Tibial artery (tissue), 4 donors: Measurements from ENCODE around the gene CLEC17A.
"Not testable (repeated sequence)": the region's sequence is repeated elsewhere in the genome, so short reads cannot be mapped to it uniquely, and the experiment has no call there.

Experiments
- DNase-seq, 2 donors: peaks; one replicate each; pipeline ENCODE4 v3.0.0-alpha.2; 2019
- H3K27ac ChIP-seq, 2 donors: fragments of 200-600 bp; sonication (generic) in 1 of 2; 1 replicate in 1 of 2; 2 replicates in 1 of 2; pipeline ENCODE4 v1.5.1; 2018 to 2019; ENCODE audit warnings: mild to moderate bottlenecking in 1 of 2
- H3K27me3 ChIP-seq, 2 donors: fragments of 200-600 bp; sonication (generic) in 1 of 2; one replicate each; pipeline versions ENCODE4 v1.5.1 to v1.6.0; 2016 to 2019
- H3K36me3 ChIP-seq, 3 donors: fragments of 200-600 bp; sonication (generic) in 2 of 3; one replicate each; pipeline ENCODE4 v1.5.1; 2016 to 2019; ENCODE audit warnings: mild to moderate bottlenecking in 2 of 3
- H3K4me1 ChIP-seq, 4 donors: fragments of 200-600 bp; sonication (generic) in 2 of 4; 1 replicate in 3 of 4; 2 replicates in 1 of 4; pipeline ENCODE4 v1.5.1; 2016 to 2019
- H3K4me3 ChIP-seq, 2 donors: fragments of 200-600 bp; sonication (generic) in 1 of 2; 1 replicate in 1 of 2; 2 replicates in 1 of 2; pipeline ENCODE4 v1.5.1; 2018 to 2019; ENCODE audit warnings: mild to moderate bottlenecking in 2 of 2
- H3K9me3 ChIP-seq, 3 donors: fragments of 200-600 bp; sonication (generic) in 1 of 3; one replicate each; pipeline ENCODE4 v1.5.1; 2016 to 2019
- CTCF ChIP-seq, 2 experiments: fragments of 200-600 bp in 1 of 2; fragments of 450-650 bp in 1 of 2; IDR thresholded peaks; one replicate each; pipeline ENCODE4 v1.5.1; 2017 to 2019; ENCODE audit warnings: antibody characterized with exemption in 2 of 2, mild to moderate bottlenecking in 1 of 2, moderate library complexity in 1 of 2
- intact Hi-C: fragments of 100-400 bp; cut with DNase I; formaldehyde crosslinking; loops from one replicate; pipeline ENCODE4 v1.15.0; 2023; ENCODE audit warnings: low total_unique reads

Gene CLEC17A

GRCh38 chr19:14595558-14595957, 12.7 kb downstream of the CLEC17A start:
- TF ChIP-seq CTCF (IDR thresholded peaks at IDR 0.05): no peak
- Histone ChIP-seq H3K4me3 (no peak overlapping the region), H3K36me3 (no peaks in the 10 kb centered on the region), H3K9me3 (no peaks in the 10 kb centered on the region), H3K4me1 (no peaks in the 10 kb centered on the region), H3K27me3 (peaks cover 0 to 11% of the 10 kb centered on the region in 2 donors), H3K27ac (no peak overlapping the region)
- intact Hi-C loops: no loop called here
- DNase-seq: no peak

GRCh38 chr19:14599548-14600147, 16.8 kb downstream of the CLEC17A start:
- H3K4me3 ChIP-seq: no peak overlapping the region
- no peaks in the 10 kb centered on the region for H3K36me3 ChIP-seq
- no peak for DNase-seq
- peaks cover 0 to 4% (median 0%) of the 10 kb centered on the region in 3 donors for H3K9me3 ChIP-seq
- H3K4me1 ChIP-seq: no peaks in the 10 kb centered on the region
- no peak for TF ChIP-seq CTCF (IDR thresholded peaks at IDR 0.05)
- no peak overlapping the region for H3K27ac ChIP-seq
- intact Hi-C loops: no loop called here
- peaks cover 0 to 6% of the 10 kb centered on the region in 2 donors for H3K27me3 ChIP-seq

- intact Hi-C loops: no loop called here
- no peak overlapping the region for H3K4me3 ChIP-seq
- no peak for TF ChIP-seq CTCF (IDR thresholded peaks at IDR 0.05)
- peaks cover 0 to 4% (median 0%) of the 10 kb centered on the region in 3 donors for H3K9me3 ChIP-seq
- H3K27ac ChIP-seq: no peak overlapping the region
- no peak for DNase-seq
- H3K36me3 ChIP-seq: no peaks in the 10 kb centered on the region
- peaks cover 0 to 3% of the 10 kb centered on the region in 2 donors for H3K27me3 ChIP-seq
- no peaks in the 10 kb centered on the region for H3K4me1 ChIP-seq
Measured at GRCh38 chr19:14603990-14604387, 21.1 kb downstream of the CLEC17A start.

GRCh38 chr19:14606627-14607026, 23.7 kb downstream of the CLEC17A start:
- H3K4me3 ChIP-seq: no peak overlapping the region
- H3K4me1 ChIP-seq: no peaks in the 10 kb centered on the region
- no peaks in the 10 kb centered on the region for H3K27me3 ChIP-seq
- no peak for TF ChIP-seq CTCF (IDR thresholded peaks at IDR 0.05)
- no peaks in the 10 kb centered on the region for H3K36me3 ChIP-seq
- intact Hi-C loops: no loop called here
- peaks cover 0 to 4% (median 0%) of the 10 kb centered on the region in 3 donors for H3K9me3 ChIP-seq
- no peak overlapping the region for H3K27ac ChIP-seq
- DNase-seq: no peak

- no peak for DNase-seq
- H3K27me3 ChIP-seq: no peaks in the 10 kb centered on the region
- no peak overlapping the region for H3K27ac ChIP-seq
- no peaks in the 10 kb centered on the region for H3K4me1 ChIP-seq
- intact Hi-C loops: no loop called here
- H3K9me3 ChIP-seq: no peaks in the 10 kb centered on the region
- H3K4me3 ChIP-seq: no peak overlapping the region
- no peak for TF ChIP-seq CTCF (IDR thresholded peaks at IDR 0.05)
- H3K36me3 ChIP-seq: no peaks in the 10 kb centered on the region
Measured at GRCh38 chr19:14611051-14611450, 28.2 kb downstream of the CLEC17A start.

GRCh38 chr19:14612242-14612641, 29.4 kb downstream of the CLEC17A start:
- H3K27me3 ChIP-seq, DNase-seq, H3K9me3 ChIP-seq, H3K27ac ChIP-seq, intact Hi-C loops, H3K4me1 ChIP-seq, H3K36me3 ChIP-seq, H3K4me3 ChIP-seq: not testable (repeated sequence)
